Prostate gland (tissue), 2 donors: ENCODE measurements around the gene LARGE1. TPM values are rescaled to one million over a fixed set of nuclear protein-coding genes. Genes with fewer than 3 reads are reported as not detected.
"Not testable (repeated sequence)": the region's sequence is repeated elsewhere in the genome, so short reads cannot be mapped to it uniquely, and the experiment has no call there.

ENCODE experiments used
- DNase-seq: peaks from one replicate; pipeline ENCODE4 v3.0.0-alpha.2; 2019; ENCODE audit warnings: low spot score
- H3K27ac ChIP-seq, 2 donors: fragments of 200-600 bp; sonication (generic); 2 replicates each; pipeline ENCODE4 v1.5.1; 2017 to 2019
- H3K27me3 ChIP-seq: fragments of 200-600 bp; sonication (generic); replicated peaks from 2 replicates; pipeline ENCODE4 v1.5.1; 2019; ENCODE audit not compliant: insufficient read depth
- H3K36me3 ChIP-seq, 2 donors: fragments of 200-600 bp; sonication (generic); 1 replicate in 1 of 2; 2 replicates in 1 of 2; pipeline versions ENCODE4 v1.5.1 to v1.8.1; 2017 to 2019
- H3K4me1 ChIP-seq: fragments of 200-600 bp; sonication (generic); replicated peaks from 2 replicates; pipeline ENCODE4 v1.5.1; 2019
- H3K4me3 ChIP-seq, 2 donors: fragments of 200-600 bp; sonication (generic); 2 replicates each; pipeline ENCODE4 v1.5.1; 2017 to 2019
- H3K9me3 ChIP-seq: fragments of 200-600 bp; sonication (generic); 2 replicates; pipeline ENCODE4 v1.5.1; 2017
- CTCF ChIP-seq, 4 experiments: fragments of 200-600 bp in 2 of 4; fragments of 450-650 bp in 2 of 4; sonication (generic) in 2 of 4; IDR thresholded peaks; 1 replicate in 3 of 4; 2 replicates in 1 of 4; pipeline ENCODE4 v1.5.1; 2016 to 2019; ENCODE audit warnings: antibody characterized with exemption in 4 of 4, mild to moderate bottlenecking in 2 of 4, moderate library complexity in 2 of 4
- POLR2A ChIP-seq: fragments of 450-650 bp; IDR thresholded peaks from one replicate; pipeline ENCODE4 v1.6.1; 2016; ENCODE audit warnings: antibody characterized with exemption, mild to moderate bottlenecking
- POLR2AphosphoS5 ChIP-seq: sonication (generic); formaldehyde crosslinking; IDR thresholded peaks from one replicate; pipeline ENCODE4 v1.6.1; 2017; ENCODE audit warnings: antibody characterized with exemption
- WGBS: methylation state at CpG from one replicate; pipeline ENCODE4 v1.1.5; 2018; 5-methylcytosine and 5-hydroxymethylcytosine counted together
- intact Hi-C: fragments of 100-400 bp; cut with DNase I; formaldehyde crosslinking; loops from one replicate; pipeline ENCODE4 v1.14.2; 2022
- total RNA-seq, 2 donors: library from RNA; depleted of rRNA; stranded (reverse); fragments of >200 nt; gene quantifications; one replicate each; pipeline ENCODE4 v1.1.0, GENCODE V29; 2016

Gene LARGE1
- total RNA-seq, 2 donors from 2014 or later: 18.6 to 37.4 TPM

DNA sequence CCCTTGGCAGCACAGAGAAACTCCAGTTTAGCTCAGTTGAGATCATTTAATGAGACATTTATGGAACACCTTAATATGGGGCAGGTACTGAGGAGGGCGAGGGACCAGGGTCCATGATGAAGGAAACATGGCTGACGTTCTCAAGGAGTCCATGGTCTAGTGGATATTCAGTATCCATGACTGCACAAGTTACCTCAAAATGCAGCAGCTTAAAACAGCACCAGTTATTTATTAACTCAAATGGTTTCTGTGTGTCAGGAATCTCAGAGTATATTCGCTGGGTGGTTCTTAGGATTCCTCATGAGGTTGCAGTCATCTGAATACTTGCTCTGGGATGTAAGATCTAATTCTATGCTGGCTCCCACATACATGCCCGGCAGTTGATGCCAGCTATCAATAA is 346.8 kb downstream of the LARGE1 start:
- 93% methylated on average over 4 of the region's 4 CpGs for WGBS
- DNase-seq: no peak
- intact Hi-C loops: no loop called here

GRCh38 chr22:33572086-33572485 is 348.2 kb downstream of the LARGE1 start:
- Histone ChIP-seq H3K4me1 (no peaks in the 10 kb centered on the region), H3K9me3 (no peaks in the 10 kb centered on the region), H3K27me3 (no peaks in the 10 kb centered on the region), H3K4me3 (no peak overlapping the region), H3K27ac (no peak overlapping the region), H3K36me3 (no peaks in the 10 kb centered on the region)
- 91% methylated on average over 3 of the region's 3 CpGs for WGBS
- TF ChIP-seq CTCF (IDR thresholded peaks at IDR 0.05) (no peak), POLR2AphosphoS5 (no peak), POLR2A (no peak)
- intact Hi-C loops: no loop called here
- no peak for DNase-seq

More for the DNA sequence above, 346.8 kb downstream of the LARGE1 start:
- no peak for TF ChIP-seq CTCF (IDR thresholded peaks at IDR 0.05)
- no peak for TF ChIP-seq POLR2A
- TF ChIP-seq POLR2AphosphoS5: no peak
- Histone ChIP-seq H3K4me3 (no peak overlapping the region), H3K4me1 (no peaks in the 10 kb centered on the region), H3K27me3 (no peaks in the 10 kb centered on the region), H3K36me3 (no peaks in the 10 kb centered on the region), H3K27ac (no peak overlapping the region), H3K9me3 (no peaks in the 10 kb centered on the region)

DNA sequence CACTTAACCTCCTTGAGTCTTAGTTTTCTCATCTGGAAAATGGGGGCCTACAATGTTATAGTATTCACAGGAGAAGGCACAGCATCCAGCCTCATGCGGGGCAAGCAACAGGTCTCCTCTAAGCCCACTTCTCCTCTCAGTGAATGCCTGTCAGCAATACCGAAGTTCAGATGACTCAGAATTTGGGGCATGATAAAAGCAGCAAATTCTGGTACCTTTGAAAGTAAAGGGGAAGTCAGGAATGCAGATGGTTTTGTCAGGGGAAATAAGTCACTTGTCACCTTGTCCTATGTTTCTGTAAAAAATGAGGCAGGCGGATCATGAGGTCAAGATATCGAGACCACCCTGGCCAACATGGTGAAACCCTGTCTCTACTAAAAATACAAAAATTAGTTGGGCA is 350.2 kb downstream of the LARGE1 start:
- H3K27ac ChIP-seq: no peak overlapping the region
- no peak for DNase-seq
- WGBS: 96% methylated on average over 4 of the region's 4 CpGs
- no peaks in the 10 kb centered on the region for H3K9me3 ChIP-seq
- H3K27me3 ChIP-seq: no peaks in the 10 kb centered on the region
- no peaks in the 10 kb centered on the region for H3K4me1 ChIP-seq
- intact Hi-C loops: no loop called here
- H3K36me3 ChIP-seq: no peaks in the 10 kb centered on the region
- H3K4me3 ChIP-seq: no peak overlapping the region
- TF ChIP-seq CTCF (IDR thresholded peaks at IDR 0.05): no peak
- TF ChIP-seq POLR2A: no peak
- no peak for TF ChIP-seq POLR2AphosphoS5

GRCh38 chr22:33569559-33569958 is 350.7 kb downstream of the LARGE1 start:
- no peak for TF ChIP-seq CTCF (IDR thresholded peaks at IDR 0.05)
- Histone ChIP-seq H3K36me3 (no peaks in the 10 kb centered on the region), H3K27me3 (no peaks in the 10 kb centered on the region), H3K4me3 (no peak overlapping the region), H3K4me1 (no peaks in the 10 kb centered on the region), H3K27ac (no peak overlapping the region), H3K9me3 (no peaks in the 10 kb centered on the region)
- 46% methylated on average over 3 of the region's 3 CpGs for whole genome bisulfite sequencing
- DNase-seq: no peak
- intact Hi-C loops: no loop called here

DNA sequence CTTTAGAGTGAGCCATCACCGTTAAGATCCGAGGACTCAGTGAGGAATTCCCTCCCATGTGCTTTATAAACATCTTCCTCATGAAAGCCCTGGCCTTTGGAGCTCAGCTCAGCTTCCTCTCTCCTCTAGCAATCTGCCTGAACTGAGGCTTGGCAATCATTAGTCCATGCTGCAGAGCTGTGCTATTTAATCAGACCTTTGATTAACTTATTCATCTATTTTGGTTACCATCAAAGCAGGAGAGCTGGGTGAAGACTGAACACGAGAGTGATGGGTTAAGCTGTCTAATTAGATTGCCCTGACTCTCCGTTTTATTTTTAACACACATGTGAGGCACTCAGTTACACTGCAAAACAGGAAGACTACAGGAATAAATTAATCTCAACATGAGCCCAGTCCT is 351.3 kb downstream of the LARGE1 start:
- H3K4me1 ChIP-seq: no peaks in the 10 kb centered on the region
- H3K36me3 ChIP-seq: no peaks in the 10 kb centered on the region
- H3K27ac ChIP-seq: no peak overlapping the region
- intact Hi-C loops: no loop called here
- H3K4me3 ChIP-seq: no peak overlapping the region
- no peaks in the 10 kb centered on the region for H3K9me3 ChIP-seq
- TF ChIP-seq CTCF (IDR thresholded peaks at IDR 0.05) (no peak), POLR2A (no peak), POLR2AphosphoS5 (no peak)
- H3K27me3 ChIP-seq: no peaks in the 10 kb centered on the region
- 53% methylated on average over 4 of the region's 4 CpGs for WGBS
- DNase-seq: no peak

DNA sequence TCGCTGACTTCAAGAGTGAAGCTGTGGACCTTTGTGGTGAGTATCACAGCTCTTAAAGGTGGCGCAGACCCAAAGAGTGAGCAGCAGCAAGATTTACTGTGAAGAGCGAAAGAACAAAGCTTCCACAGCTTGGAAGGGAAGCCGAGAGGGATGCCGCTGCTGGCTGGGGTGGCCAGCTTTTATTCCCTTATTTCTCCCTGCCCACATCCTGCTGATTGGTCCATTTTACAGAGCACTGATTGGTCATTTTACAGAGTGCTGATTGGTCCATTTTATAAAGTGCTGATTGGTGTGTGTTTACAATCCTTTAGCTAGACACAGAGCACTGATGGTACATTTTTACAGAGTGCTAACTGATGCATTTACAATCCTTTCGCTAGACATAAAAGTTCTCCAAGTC is 353.8 kb downstream of the LARGE1 start:
- H3K27me3 ChIP-seq, H3K9me3 ChIP-seq, H3K36me3 ChIP-seq, H3K4me1 ChIP-seq, DNase-seq, H3K27ac ChIP-seq, H3K4me3 ChIP-seq, intact Hi-C loops: not testable (repeated sequence)
- 82% methylated on average over 6 of the region's 6 CpGs for WGBS
